Upper lobe of left lung (tissue), 4 donors: ENCODE results near the gene TBC1D14.

Source experiments
- CTCF ChIP-seq, 6 experiments: fragments of 450-650 bp in 4 of 6; fragments of 200-600 bp in 2 of 6; sonication (generic) in 2 of 6; IDR thresholded peaks; one replicate each; pipeline ENCODE4 v1.5.1; 2016 to 2019; ENCODE audit warnings: antibody characterized with exemption in 6 of 6
- POLR2A ChIP-seq, 4 donors: fragments of 450-650 bp; IDR thresholded peaks; one replicate each; pipeline ENCODE4 v1.5.1; 2016 to 2017; ENCODE audit warnings: antibody characterized with exemption in 4 of 4, mild to moderate bottlenecking in 2 of 4
- POLR2AphosphoS5 ChIP-seq, 2 donors: sonication (generic); formaldehyde crosslinking; IDR thresholded peaks; one replicate each; pipeline ENCODE4 v1.5.1; 2017; ENCODE audit warnings: antibody characterized with exemption in 2 of 2

- no peak for TF ChIP-seq CTCF (IDR thresholded peaks at IDR 0.05)
- no peak for TF ChIP-seq POLR2AphosphoS5 (IDR thresholded peaks at IDR 0.05)
- no peak for TF ChIP-seq POLR2A (IDR thresholded peaks at IDR 0.05)
These were observed 141.0 kb downstream of the TBC1D14 start for GRCh38 chr4:7050481-7051143.
